NCI-H526 (cell line): ENCODE data around the gene IFNA5.

Experiments
- DNase-seq, 2 experiments: peaks; one replicate each; lab custom pipeline; 2025; lab: John Stamatoyannopoulos, UW

Gene IFNA5

DNA sequence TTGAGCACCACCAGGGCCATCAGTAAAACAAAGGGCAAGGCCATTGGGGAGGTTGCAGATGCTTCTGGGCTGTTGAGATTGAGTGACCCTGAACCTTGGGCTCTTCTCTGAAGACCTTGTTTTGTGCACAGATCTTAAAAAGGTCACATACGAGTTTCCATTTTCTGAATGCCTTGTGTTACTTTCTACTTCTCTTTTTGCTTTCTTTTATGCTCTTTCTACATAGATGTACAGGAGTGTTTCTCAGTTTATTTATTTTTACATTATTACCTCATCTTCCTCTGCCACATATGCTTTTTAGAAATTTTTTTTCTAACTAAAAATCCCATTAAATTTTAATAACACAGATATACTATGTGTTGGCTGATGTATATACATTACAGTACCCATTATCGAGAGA, at the start of gene IFNA5:
Gene IFNA5, minus strand, starts transcription at position 101 of the 400 bp plus-strand sequence. Its CDS starts 57 bp downstream, at position 44.
- no peak for DNase-seq

DNA sequence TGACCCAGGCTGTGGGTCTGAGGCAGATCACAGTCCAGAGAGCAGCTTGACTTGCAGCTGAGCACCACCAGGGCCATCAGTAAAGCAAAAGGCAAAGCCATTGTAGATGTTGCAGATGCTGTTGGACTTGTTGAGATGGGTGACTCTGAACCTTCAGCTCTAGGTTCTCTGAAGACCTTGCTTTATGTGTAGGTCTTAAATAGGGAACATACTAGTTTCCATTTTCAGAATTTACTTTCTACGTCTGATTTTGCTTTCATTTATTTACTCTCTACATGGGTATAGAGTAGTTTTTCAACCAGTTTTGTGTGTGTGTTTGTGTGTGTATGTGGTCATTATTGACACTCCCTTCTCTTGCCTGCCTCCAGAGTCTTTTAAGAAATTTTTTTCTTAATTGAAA, 45.7 kb upstream of the IFNA5 start, which contains the start of gene IFNA6:
Gene IFNA6, minus strand, starts transcription at position 101 of the 400 bp plus-strand sequence. Its CDS starts 0 bp downstream, at position 101.
- no peak for DNase-seq

DNA sequence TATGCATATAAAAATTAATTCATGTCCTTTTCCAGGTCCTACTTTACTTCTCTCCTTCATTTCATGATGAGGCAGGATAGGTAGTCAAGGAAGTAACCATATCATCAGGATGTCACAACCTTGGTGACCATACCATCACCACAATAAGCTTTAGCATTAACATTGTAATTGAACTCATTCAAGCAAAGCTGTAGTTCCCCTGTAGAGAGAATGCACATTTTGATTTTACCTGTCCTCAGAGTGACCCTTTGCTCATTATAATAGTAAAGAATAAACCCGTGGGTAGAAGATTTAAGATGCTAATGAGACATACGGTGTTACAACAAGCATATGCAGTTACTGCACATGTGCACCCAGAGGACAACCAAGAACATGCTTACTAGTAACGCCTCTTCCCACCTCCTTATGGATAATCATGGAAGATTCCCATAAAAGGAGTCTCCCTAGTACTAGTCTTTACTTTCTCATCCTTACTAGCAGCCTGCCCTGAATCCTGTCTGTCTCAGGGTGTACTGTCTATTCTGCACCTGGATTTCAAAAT, 43.4 kb upstream of the IFNA5 start:
- DNase-seq, result no peak

DNA sequence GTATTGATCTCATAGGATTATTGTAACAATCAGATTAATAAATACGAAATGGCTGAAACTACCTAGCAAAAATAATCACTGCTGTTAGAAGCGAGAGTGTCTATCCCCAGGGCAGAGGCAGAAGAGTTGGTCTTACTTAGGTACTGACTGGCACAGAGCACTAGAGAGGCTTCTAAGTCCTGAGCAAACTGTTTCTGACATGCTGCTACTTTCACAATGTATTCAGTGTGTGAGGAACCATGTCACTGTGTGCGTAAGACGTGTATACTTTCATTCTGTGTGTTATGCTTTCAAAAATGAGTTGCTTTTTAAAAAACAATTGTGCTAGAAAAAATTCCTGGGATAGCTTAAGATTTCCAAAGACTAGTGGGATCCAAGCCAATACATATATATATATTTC, 35.6 kb upstream of the IFNA5 start:
- no peak for DNase-seq

DNA sequence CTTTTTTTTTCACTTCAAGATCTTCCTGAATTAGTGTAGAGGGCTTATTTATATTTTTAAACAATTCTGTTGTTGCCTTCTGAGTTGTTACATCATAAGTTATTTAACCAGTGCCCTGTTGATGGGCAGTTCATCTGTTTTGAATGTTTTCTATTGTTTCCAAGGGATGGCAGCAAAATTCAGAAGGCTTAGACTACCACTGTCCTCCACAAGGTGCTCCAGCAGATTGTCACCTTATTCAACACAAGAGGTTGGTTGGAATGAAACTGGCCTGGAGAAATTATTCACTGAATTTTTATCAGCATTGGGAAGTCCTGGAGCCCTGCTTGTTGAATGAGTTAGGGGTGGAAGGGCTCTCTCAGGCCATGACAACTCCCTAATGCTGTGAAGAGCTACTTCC, 31.3 kb upstream of the IFNA5 start:
- DNase-seq, result peak in 1 of 2 experiments; percentile 34

DNA sequence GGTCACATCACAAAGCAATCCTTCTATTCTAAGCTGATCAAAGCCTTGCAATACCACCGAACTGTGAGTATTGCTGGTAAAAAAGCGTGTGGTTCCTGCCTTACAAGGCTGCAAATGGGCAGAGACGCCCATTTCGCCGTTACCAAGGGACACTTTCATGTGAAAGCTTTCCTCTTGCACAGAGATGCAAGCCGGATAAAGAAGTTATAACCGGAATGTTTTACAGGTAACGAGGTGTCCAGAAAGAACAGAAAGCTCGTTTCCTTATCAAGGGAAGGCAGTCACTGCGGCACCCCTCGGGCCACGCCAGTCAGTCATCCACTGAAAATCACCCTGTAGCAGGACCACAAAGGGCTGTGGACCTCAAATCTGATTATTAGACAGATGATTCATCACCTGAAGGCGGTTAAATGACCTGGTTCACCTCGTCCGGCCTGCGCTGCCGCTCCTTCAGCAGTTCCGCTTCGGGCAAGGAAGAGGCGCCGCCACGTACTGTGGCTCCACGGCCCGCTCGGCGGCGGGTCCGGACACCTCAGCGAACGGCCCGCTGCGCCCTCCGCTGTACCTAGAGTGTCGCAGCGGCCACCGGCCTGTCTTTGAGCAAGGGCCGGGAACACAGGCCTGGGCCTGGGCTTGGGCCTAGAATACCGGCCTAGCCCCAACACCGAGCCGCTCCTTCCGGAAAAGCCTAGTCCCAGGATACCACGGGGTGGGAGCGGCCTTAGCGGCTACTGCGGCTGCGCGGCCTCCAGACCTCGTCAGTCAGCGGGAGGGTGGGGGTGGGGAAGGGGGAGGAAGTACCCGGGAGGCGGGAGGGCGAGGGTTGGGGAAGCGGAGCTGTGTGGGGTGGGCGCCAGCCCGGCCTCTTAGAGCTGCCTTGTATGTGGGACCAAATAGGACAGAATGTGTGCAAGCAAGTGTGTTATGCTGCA, 29.9 kb upstream of the IFNA5 start, which contains the start of gene KLHL9:
Gene KLHL9, minus strand, starts transcription at position 704 of the 932 bp plus-strand sequence. Its CDS starts 545 bp downstream, at position 159.
- peak; percentile 85 to 98 for DNase-seq

DNA sequence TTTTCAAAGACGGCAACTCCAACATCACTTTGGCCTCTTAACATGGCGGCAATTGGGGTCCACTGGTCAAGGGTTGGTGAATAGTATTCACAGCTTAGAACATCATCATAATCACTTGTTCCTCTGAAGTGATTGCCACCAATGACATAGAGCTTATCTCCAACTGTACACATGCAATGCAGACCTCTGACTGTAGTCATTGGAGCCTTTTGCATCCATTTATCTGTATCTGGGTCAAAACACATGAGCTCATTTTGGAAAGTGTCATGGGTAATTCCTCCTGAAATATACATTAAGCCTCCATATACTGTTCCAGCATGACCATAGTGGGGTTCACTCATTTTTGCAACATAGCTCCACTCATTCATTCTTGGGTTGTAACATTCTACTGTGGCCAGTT, 28.1 kb upstream of the IFNA5 start:
- no peak for DNase-seq

DNA sequence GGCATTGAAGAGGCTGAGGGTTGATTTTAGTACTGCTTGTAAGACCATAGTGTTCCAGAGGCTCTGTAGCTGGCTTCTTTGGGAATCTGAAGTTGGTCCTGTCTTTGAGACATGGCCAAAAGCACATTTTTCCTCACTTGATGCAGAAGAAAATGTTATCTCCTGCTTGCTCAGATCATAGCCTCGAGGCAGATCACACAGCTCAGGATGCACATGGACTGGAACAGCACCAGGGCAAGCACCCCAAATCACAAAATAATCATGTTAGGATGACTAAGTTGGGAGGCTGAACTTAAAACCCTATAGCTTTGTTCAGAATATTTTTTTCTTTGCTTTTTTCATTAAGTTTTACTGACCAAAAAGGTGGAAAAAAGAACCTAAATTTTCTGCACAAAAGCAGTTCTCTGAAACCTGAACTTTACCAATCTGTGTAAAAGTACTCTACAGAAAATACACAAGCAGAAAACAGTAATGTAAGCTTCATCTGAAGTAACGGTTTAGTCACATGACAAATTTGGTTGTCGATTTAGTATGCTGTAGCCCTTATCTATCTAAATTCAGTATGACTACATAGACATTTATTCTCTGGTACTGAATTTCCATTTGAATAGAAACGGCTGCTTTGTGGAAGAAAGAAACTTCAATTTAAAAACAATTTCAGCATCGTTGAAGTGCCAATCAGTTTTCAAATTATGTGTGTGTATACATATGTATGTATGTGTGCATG, 26.7 kb upstream of the IFNA5 start:
- DNase-seq, result no peak

DNA sequence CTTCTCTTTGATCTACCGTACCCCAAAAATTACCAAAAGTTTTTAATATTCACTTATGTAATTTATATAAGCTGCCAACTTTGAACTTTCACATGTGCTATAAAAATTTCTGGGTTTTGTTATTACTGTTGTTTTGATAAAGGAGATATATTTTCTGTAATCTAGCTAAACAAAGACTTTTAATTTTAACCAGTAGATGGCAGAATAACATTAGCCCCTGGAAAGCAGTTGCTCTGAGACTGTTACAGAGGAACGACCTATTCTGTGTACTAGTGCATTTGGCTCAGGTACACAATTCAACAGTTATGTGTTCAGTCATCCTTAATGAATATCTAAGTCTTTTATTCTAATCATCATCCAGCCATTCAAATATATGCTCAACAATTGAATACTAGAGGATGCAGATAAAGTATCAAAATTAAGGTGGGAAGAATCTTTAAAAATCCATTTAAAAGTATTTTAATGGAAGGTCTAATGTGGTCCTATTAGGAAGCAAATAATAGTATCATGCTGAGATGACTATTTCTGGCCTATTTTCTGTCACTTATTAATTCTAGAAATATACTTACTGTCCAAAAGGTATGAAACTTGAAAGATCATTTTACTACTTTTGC, 21.5 kb upstream of the IFNA5 start:
- peak; percentile 42 to 78 for DNase-seq

DNA sequence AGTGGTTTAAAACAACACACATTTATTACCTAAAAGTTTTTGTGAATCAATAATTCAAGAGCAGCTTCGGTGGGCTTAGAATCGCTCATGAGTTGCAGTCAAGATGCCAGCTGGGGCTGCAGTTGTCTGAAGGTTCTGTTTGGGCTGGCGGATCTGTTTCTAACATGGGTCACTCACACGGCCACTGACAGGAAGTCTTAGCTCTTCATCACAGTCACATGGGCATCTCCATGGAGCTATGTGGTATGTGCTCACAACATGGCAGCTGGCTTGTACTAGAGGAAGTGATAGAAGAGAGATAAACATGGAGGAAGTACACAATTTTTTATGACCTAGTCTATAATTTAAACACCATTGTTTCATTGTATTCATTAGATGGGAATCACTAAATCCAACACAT, 18.9 kb upstream of the IFNA5 start:
- no peak for DNase-seq

DNA sequence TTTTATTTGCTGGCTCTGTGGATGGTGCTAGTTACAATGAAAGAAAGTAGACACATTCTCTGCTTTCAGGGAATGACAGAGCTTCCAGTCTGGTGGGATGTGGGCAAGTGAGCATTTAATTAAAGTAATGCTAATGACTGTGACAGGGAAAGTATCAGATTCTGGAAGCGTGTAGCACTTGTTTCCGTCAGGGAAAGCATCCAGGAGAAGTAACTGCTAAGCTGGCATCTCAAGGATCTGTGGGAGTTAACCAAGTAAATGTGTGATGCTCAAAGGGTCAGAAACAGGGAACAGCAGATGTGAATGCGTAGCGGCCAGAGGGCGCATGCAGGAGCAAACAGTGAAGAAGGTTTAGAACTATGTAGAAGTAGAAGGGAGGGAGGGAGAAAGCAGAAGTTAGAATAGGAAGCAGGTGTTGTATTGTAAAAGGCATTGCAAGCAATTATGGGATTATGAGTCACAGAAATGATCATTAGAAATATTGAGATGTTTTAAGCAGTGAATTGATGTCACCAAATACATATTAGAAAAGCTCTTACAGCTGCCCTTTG, 17.9 kb upstream of the IFNA5 start:
- DNase-seq, result no peak

DNA sequence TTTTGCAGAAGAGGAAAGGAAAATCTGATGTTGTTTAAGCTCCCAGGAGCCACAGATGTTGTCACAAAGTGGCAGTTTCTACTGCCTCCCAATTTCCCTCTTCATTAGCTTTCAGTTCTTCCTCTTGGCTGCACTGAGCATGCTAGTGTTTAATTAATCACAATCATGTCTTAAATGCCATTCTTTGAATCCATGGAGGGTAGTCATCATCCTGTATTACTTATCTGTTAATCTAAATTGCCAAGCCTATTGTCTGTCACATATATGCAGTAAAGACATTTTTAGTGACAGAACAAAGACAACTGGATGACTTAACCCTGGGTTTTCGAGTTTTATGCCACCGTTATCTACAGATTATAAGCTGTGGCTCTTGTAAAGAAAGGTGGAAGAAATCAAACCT, 15.4 kb upstream of the IFNA5 start:
- DNase-seq, result no peak

DNA sequence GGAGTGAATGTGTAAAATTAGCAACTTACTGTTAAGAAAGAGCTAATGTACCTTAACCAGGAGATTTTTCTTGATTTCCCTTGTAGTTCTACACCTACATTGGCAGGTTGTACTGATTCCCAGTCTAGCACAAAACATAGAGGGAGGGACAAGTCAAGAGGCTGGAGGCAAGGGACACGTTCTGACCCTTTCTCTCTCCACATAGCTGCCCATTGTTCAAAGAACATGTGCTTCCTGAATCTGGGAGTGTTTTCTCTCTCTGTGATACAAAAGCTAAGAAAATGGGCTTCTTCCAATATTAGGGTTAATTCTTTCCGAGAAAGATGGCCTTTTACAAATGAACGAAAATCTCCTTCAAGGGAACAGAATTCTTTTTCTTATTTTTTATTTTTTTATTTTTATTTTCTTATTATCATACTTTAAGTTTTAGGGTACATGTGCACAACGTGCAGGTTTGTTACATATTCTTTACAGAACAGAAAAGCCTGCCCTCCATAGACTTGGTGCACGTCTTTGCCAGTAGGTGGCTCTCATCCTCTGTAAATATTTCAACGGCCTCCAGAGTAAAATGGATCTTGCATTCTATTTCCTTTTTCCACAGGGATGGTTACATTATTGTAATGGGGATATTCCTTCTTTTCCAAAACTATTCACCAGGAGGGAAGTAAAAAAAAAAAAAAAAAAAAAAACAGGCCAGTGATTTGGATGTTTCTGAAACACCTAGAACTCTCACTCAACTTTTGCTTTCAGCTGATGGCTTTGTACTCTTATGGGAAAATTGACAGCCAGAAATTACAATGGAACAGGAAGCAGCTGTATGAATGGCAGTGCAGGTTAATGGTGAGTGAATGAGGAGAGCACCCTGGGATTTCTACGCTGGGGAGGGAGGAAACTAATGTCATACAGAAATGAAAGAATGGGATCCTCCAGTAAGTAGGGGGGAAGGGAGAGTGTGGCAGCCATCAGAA, 13.1 kb upstream of the IFNA5 start:
- DNase-seq, result peak; percentile 31 to 69

DNA sequence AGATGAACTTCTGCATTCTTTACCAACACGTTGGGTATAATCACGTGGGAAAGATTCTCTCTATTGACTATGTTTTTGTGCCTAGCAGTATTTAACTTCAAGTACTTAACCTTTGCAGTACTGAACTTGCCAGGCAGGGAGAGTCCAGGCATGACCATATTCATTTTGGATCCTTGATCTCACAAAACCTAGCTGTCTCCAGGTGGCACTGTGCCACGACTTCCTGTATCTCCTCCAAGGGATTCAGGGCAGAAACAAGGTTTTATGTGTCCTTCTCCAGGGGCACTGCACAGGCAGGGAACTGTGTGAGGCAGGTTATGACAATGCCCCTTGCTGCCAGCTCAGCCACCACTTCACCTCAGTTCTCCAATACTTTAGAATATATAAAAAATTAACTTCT, 11.7 kb upstream of the IFNA5 start:
- DNase-seq, result peak in 1 of 2 experiments; percentile 9

DNA sequence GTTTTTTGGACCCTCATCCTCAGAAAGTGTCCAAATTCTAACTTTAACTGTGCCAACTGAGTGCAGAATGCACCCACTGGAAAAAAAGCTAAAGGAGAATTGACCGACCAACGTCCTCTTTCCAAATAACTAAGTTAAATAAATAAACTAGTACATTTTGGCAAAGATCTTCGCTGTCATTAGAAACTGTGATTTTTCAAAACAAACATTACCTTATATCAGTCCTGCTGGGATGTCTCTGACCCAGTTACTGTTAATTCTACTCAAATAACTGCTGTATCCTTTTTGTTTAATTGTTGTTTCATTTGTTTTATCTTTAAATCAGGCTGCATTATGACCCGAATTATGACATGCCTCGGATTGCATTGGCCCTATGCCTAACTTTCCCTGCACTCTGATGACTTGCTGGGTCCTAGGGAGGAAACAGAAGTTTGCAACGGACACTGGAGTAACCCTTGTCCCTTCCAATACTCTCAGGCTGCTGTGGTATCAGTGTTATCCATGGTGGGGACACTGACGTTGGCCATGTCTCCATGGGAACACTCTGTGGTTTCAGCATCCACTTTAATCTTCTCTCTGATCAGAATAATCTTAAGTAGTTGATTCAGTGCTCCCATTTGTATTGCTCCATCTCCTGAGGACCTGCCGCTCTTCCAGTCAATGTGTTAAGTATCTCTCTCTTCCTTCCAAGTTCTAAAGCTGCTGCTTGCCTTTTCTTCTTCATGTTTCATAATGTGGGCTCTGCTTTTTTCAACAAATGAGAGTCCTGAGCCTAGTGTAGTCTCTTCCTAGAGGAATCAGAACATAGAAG, 11.1 kb upstream of the IFNA5 start:
- DNase-seq, result peak in 1 of 2 experiments; percentile 2

DNA sequence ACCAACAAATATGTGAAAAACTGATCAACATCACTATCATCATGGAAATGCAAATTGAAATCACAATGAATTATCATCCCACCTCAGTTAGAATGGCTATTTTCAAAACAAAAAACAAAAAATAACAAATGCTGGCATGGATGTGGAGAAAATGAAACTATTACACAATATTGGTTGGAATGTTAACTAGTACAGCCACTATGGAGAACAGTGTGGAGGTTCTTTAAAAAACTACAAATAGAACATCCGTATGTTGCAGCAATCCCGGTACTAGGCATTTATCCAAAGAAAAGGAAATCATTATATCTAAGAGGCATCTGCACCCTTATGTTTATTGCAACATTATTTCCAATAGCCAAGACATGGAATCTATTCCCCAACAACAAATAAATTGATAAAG, 9.0 kb upstream of the IFNA5 start:
- DNase-seq, result no peak

DNA sequence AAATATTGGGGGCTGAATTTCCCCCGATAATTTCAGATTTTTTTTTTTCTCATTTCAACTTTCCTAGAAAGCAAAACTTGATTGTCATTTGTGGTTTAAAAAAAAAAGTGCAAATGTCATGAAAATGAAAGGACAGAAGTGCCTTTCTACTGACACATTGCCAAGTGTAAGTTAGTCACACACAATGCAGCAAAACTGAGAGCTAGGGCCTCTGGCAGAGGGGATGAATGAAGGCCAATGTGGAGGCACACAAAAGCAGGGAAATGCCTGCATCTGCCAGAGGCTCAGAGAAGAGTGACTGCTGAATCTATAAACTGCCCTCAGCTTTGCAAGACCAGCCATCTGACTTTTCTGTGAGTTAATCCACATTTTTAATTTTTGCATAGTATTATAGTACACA, 6.8 kb upstream of the IFNA5 start:
- no peak for DNase-seq

DNA sequence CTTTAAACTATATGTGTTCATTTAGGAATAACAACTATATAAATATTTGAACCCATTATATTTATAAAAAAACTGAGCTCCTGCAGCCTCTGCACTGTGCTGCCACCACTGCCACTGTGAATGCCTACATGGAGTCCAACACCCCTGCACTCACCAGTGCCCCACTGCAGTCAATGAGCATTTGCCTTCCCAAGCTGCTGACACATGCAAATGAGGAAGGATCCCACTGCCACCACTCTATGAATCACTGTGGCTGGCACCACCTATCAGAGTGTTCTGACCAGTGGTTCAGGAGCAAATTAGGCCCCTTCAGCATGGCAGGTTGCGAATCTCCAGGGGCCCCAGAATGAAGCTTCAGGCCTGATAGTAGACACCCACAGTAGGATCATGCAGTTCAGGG, 9.1 kb downstream of the IFNA5 start:
- DNase-seq, result no peak

DNA sequence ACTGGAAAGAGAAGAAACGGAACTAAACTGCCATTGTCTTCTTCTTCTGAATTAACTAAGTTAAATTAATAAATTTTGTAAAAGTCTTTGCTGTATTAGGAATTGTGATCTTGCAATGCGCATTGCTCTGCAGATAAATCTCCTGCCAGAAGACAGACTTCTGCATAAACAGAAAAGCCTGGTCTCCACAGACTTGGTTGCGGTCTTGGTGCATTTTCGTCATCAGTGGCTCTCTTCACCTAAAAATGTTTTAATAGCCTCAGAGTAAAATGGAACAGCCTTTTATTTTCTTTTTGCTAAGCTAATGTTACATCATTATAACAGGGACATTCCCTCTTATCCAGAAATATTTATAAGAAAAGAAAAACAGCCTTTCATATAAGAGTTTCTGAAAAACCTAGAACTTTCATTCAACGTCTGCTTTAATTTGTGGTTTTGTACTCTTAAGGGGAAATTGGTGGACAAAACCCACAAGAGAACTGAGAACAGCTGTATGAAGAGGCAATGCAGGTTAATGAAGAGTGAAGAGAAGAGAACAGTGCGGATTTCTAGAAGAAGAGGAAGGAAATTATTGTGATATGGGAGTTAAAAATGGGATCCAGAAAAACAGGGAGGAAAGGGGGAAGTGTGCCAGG, 10.1 kb downstream of the IFNA5 start:
- no peak for DNase-seq
